Aorta (tissue), 5 donors: ENCODE results near the gene EHMT2. TPM values are rescaled to one million over a fixed set of nuclear protein-coding genes. Genes with fewer than 3 reads are reported as not detected.
A peak's percentile ranks its signal among the peaks of the same experiment; 100 is the strongest.
"Not testable (repeated sequence)": the region's sequence is repeated elsewhere in the genome, so short reads cannot be mapped to it uniquely, and the experiment has no call there.

Source experiments
- ATAC-seq: fragments of 200-7000 bp; cut with Tn5 transposase; one replicate; pipeline ENCODE4 v1.9.1; 2022; ENCODE audit warnings: moderate library complexity; ENCODE audit not compliant: low FRiP score
- DNase-seq, 2 donors: peaks; one replicate each; pipeline ENCODE4 v3.0.0-alpha.2; 2020
- H3K27ac ChIP-seq, 2 donors: one replicate each; pipeline ENCODE4 v1.5.1; 2013; ENCODE audit warnings: low read length in 2 of 2, mild to moderate bottlenecking in 2 of 2, moderate library complexity in 2 of 2, control low read depth in 1 of 2, inconsistent platforms in 1 of 2, low read depth in 1 of 2
- H3K27me3 ChIP-seq, 2 donors: one replicate each; pipeline ENCODE4 v1.6.1; 2013; ENCODE audit warnings: control low read depth in 1 of 2, low read length in 1 of 2, mild to moderate bottlenecking in 1 of 2, moderate library complexity in 1 of 2; ENCODE audit not compliant: insufficient read depth in 2 of 2, control insufficient read depth in 1 of 2
- H3K36me3 ChIP-seq, 2 donors: one replicate each; pipeline ENCODE4 v1.6.1; 2013; ENCODE audit warnings: control low read depth in 1 of 2, low read length in 1 of 2, mild to moderate bottlenecking in 1 of 2; ENCODE audit not compliant: insufficient read depth in 2 of 2, control insufficient read depth in 1 of 2
- H3K4me1 ChIP-seq, 2 donors: one replicate each; pipeline ENCODE4 v1.6.1; 2013; ENCODE audit warnings: low read length in 2 of 2, control low read depth in 1 of 2, mild to moderate bottlenecking in 1 of 2, moderate library complexity in 1 of 2; ENCODE audit not compliant: insufficient read depth in 2 of 2, control insufficient read depth in 1 of 2
- H3K4me3 ChIP-seq, 2 donors: one replicate each; pipeline ENCODE4 v1.5.1; 2013; ENCODE audit warnings: low read length in 2 of 2, control low read depth in 1 of 2, mild to moderate bottlenecking in 1 of 2
- H3K9me3 ChIP-seq: one replicate; pipeline ENCODE4 v1.6.1; 2013; ENCODE audit warnings: mild to moderate bottlenecking, low read length; ENCODE audit not compliant: control insufficient read depth
- WGBS, 2 donors: extraction: QIAGEN DNeasy Blood & Tissue Kit; methylation state at CpG; one replicate each; pipeline ENCODE4 v1.1.7; 2013; 5-methylcytosine and 5-hydroxymethylcytosine counted together
- intact Hi-C, 2 donors: fragments of 100-400 bp; cut with DNase I; formaldehyde crosslinking; loops; one replicate each; pipeline versions ENCODE4 v1.14.2 to v1.15.0; 2022
- polyA plus RNA-seq, 2 donors: library from polyadenylated mRNA; stranded (reverse); fragments of 200-250 nt; gene quantifications; one replicate each; pipeline ENCODE4 v1.2.3, GENCODE V29; 2013
- total RNA-seq, 2 donors: library from RNA; stranded (reverse); fragmentation: NEBNext Ultra II Directional; extraction: Animal tissue kit (Norgen Biotek cat#: 25700); gene quantifications; one replicate each; pipeline ENCODE4 v1.2.1, GENCODE V29; 2021
- donor health status: healthy with polysubstance abuse.
- donor health status: Bipolar disorder and iron deficiency.
- donor health status: DM: no; HTN: no; CAD: no.
- donor health status: DM: no; HTN: no; CAD: no.
- donor health status: DM: yes; HTN: yes; CAD: no.

EHMT2 gene
- total and polyA plus RNA-seq, 4 donors = 16.7 to 56.8 (median 32.0) TPM

DNA sequence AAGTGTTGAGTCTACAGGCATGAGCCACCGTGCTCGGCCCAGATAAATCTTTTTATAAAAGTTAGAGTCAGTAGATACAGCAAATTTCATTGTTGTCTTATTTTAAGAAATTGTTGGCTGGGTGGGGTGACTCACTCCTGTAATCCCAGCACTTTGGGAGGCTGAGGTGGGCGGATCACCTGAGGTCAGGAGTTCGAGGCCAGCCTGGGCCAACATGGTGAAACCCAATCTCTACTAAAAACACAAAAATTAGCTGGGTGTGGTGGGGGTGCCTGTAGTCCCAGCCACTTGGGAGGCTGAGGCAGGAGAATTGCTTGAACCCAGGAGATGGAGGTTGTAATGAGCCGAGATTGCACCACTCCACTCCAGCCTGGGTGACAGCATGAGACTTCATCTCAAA, 10.8 kb upstream of the EHMT2 start:
- H3K9me3 ChIP-seq, H3K4me1 ChIP-seq, H3K27ac ChIP-seq, H3K27me3 ChIP-seq, H3K36me3 ChIP-seq, ATAC-seq, DNase-seq, H3K4me3 ChIP-seq: not testable (repeated sequence)
- intact Hi-C loops = loop anchor here in 1 of 2 donors (10.0 kb wide), 1 partner anchor 267 kb away; the partner anchor contains the start of genes AGPAT1 and RNF5
- 83 to 84% methylated on average over 5 of the region's 5 CpGs for WGBS, 2 donors

DNA sequence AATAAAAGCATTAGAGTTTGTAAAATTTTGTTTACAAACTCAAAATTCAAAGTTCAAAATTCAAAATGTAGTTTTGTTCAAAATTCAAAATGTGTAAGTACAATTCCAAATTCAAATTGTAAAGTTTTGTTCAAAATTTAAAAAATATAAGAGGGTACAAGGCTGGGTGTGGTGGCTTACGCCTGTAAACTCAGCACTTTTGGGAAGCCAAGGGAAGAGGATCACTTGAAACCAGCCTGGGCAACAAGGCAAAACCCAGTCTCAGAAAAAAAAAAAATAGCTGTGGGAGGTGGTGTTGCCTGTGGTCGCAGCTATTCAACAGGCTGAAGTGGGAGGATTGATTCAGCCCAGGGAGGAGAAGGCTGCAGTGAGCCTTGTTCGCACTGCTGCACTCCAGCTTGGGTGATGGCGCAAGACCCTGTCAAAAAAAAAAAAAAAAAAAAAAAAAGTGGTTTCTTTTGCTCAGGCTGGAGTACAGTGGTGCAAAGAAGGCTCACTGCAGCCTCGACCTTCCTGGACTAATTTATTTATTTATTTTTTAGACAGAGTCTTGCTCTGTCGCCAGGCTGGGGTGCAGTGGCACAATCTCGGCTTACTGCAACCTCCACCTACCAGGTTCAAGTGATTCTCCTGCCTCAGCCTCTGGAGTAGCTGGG, 9.8 kb upstream of the EHMT2 start:
- H3K4me3 ChIP-seq = no peak overlapping the region
- intact Hi-C loops = loop anchor here in 1 of 2 donors (10.0 kb wide), 1 partner anchor 268 kb away; the partner anchor contains the start of genes AGPAT1 and RNF5
- no peaks in the 10 kb centered on the region for H3K27me3 ChIP-seq
- WGBS, 2 donors = 63 to 67% methylated on average over 7 of the region's 7 CpGs
- no peaks in the 10 kb centered on the region for H3K36me3 ChIP-seq
- no peaks in the 10 kb centered on the region for H3K4me1 ChIP-seq
- H3K9me3 ChIP-seq = no peaks in the 10 kb centered on the region
- DNase-seq (peak in 1 of 2 donors; percentile 46), ATAC-seq (no peak)
- no peak overlapping the region for H3K27ac ChIP-seq

DNA sequence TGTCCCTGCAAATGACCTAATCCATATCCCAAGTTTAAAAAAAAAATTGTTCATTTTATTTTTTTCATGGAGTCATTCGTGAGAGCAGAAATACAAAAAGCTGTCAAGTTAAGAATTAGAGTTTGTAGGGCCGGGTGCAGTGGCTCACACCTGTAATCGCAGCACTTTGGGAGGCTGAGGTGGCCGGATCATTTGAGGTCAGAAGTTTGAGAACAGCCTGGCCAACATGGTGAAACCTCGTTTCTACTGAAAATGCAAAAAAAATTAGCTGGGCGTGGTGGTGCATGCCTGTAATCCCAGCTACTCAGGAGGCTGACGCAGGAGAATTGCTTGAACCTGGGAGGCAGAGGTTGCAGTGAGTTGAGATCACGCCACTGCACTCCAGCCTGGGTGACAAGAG, 9.2 kb upstream of the EHMT2 start:
- not testable (repeated sequence) for ATAC-seq, H3K9me3 ChIP-seq, H3K4me1 ChIP-seq, H3K27me3 ChIP-seq, H3K4me3 ChIP-seq, H3K36me3 ChIP-seq, H3K27ac ChIP-seq
- 73 to 77% methylated on average over 8 of the region's 8 CpGs for WGBS, 2 donors
- intact Hi-C loops = loop anchor here in 1 of 2 donors (10.0 kb wide), 1 partner anchor 268 kb away; the partner anchor contains the start of genes AGPAT1 and RNF5
- peak in 1 of 2 donors; percentile 5 for DNase-seq

DNA sequence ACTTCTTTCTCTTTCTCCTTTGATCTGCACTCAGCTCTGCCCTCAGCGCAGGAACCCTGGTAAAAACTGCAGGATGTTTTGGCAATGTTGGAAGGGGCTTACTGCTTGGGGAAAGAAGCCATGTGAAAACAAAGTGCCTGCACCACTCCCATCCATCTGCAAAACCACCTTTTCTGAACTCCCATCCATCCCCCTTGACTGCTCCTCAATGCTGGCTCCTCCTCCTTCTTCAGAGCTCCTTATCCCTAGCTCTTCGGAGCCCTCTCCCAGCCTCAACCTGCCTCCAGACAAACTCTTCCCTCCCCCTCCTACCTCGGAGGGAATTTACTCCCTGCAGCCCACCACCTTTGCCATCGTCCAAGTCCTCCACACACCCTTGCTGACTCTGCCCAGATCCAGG, 8.6 kb upstream of the EHMT2 start:
- no peak for ATAC-seq
- H3K27me3 ChIP-seq = no peaks in the 10 kb centered on the region

DNA sequence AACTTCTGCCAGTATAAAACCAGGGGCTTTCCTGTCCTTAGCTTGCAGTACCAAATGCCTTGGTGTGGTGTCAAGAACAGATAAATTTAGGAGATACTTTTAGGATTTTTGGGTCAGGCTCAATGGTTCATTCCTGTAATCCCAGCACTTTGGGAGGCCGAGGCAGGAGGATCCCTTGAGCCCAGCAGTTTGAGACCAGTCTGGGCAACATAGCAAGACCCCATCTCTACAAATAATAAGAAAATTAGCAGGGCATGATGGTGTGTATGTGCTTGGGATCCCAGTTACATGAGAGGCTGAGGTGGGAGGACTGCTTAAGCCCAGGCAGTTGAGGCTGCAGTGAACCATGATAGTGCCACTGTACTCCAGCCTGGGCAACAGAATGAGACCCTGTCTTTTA, 7.5 kb upstream of the EHMT2 start:
- WGBS, 2 donors = 93 to 95% methylated on average over 1 of the region's 1 CpG
- no peaks in the 10 kb centered on the region for H3K4me1 ChIP-seq
- DNase-seq (no peak), ATAC-seq (no peak)
- no peaks in the 10 kb centered on the region for H3K9me3 ChIP-seq
- H3K36me3 ChIP-seq = no peaks in the 10 kb centered on the region
- no peak overlapping the region for H3K27ac ChIP-seq
- intact Hi-C loops = loop anchor here in 1 of 2 donors (10.0 kb wide), 1 partner anchor 270 kb away; the partner anchor contains the start of genes AGPAT1 and RNF5
- no peak overlapping the region for H3K4me3 ChIP-seq
- no peaks in the 10 kb centered on the region for H3K27me3 ChIP-seq

More for the DNA sequence above, 8.6 kb upstream of the EHMT2 start:
- intact Hi-C loops = loop anchor here in 1 of 2 donors (10.0 kb wide), 1 partner anchor 269 kb away; the partner anchor contains the start of genes AGPAT1 and RNF5
- DNase-seq = peak in 1 of 2 donors; percentile 31
- no peak overlapping the region for H3K27ac ChIP-seq
- H3K36me3 ChIP-seq = no peaks in the 10 kb centered on the region
- WGBS, 2 donors = 18 to 20% methylated on average over 4 of the region's 4 CpGs
- H3K4me1 ChIP-seq = no peaks in the 10 kb centered on the region
- H3K4me3 ChIP-seq = no peak overlapping the region
- H3K9me3 ChIP-seq = no peaks in the 10 kb centered on the region

DNA sequence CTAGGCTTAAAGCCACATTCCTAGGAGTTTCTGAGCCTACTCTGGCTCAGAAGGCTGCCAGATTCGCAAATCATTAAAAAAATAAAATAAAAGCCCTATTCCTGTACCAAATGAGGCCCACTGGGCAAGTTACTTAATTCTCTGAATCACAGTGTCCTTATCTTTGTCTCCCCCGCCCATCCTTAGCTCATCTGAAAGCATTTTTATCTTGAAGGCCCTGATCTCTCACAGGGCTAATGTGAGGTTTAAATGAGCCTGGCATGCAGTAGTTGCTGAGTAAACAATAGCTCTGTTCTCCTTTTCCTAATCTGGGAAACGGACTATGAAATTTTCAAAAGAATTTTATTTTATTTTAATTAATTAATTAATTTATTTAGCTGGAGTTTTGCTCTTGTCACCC, 6.5 kb upstream of the EHMT2 start:
- Histone ChIP-seq H3K36me3 (no peaks in the 10 kb centered on the region), H3K4me3 (no peak overlapping the region), H3K27me3 (no peaks in the 10 kb centered on the region), H3K27ac (no peak overlapping the region), H3K9me3 (no peaks in the 10 kb centered on the region), H3K4me1 (no peaks in the 10 kb centered on the region)
- ATAC-seq (no peak), DNase-seq (no peak)
- intact Hi-C loops = loop anchor here (5.0 to 10.0 kb wide), 3 partner anchors 43 to 271 kb away; partner anchors contain the start of genes AGPAT1 (in 1 of the 2), CFB (in 1 of the 2) and RNF5 (in 1 of the 2)
- WGBS, 2 donors = 66 to 85% methylated on average over 3 of the region's 3 CpGs

DNA sequence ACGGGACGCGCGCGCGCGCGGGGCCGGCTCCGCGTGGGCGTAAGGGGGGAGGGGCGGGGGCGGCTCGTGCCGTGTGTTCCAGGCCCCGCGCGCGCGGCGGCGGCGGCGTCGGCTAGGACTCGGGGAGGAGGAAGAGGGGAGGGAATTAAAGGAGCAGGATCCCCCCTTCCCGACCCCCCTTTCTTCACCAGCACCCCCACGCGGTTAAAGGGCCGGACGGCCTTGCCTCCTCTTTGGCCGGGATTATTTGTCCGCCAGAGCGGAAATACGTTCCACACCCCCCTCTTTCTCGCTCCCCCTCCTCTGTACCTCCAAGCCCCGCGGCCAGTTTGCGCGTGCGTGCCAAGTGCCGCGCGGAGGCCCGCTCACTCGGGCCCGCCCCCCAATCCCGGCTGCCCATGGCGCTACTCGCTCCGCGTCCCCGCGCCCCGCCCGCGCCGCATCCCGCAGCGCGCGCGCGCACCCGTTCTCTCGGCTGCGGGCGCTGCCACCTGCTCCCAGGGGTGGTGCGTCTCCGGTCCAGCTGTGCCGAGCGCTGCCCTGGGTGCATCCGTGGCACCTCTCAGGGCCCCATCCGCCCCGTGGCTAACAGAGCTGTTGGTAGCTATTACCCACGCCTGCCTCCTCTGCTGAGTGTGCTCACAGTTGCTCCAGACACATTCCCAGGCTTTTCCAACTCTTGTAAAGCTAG, 4.6 kb upstream of the EHMT2 start, which contains the start of gene ZBTB12:
TSS of gene ZBTB12 (minus strand) at position 134 of the 691 bp plus-strand sequence. CDS start 781 bp downstream, outside the sequence.
- intact Hi-C loops = loop anchor here (5.0 to 10.0 kb wide), 3 partner anchors 45 to 273 kb away; partner anchors contain the start of genes AGPAT1 (in 1 of the 2), CFB (in 1 of the 2) and RNF5 (in 1 of the 2)

DNA sequence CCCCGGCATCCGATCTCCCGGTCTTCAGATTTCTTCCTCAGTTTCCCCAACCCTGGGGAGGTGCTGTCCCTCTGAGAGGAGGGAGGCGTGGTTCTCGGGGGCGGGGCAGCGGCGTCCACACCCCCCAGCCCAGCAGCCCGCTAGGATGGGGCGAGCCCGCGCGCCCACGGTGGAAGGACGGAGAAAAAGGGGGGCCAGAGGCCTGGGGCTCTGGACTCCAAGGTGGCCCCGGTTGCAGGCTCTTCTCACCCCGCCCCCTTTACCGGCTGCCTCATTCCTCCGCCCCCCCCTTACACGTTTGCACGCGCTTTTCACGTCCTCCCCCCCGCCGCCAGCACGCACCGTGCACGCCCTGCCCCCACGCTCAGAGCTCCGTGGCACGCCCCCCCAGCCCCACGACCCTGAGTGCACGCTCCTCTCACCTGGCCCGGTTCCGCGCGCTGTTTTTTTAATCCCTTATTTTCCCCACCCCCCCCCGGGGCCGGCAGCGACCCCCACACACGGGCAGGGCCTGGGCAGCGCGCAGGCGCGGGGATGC, 4.0 kb upstream of the EHMT2 start:
- Histone ChIP-seq H3K9me3 (no peaks in the 10 kb centered on the region), H3K4me1 (no peaks in the 10 kb centered on the region), H3K27ac (peak overlapping the region in 1 of 2 donors; percentile 21), H3K4me3 (peak overlapping the region; percentile 79 to 87), H3K36me3 (no peaks in the 10 kb centered on the region), H3K27me3 (no peaks in the 10 kb centered on the region)
- 0 to 1% methylated on average over 23 to 45 of the region's 45 CpGs for WGBS, 2 donors
- intact Hi-C loops = loop anchor here (5.0 to 10.0 kb wide), 3 partner anchors 46 to 273 kb away; partner anchors contain the start of genes AGPAT1 (in 1 of the 2), CFB (in 1 of the 2) and RNF5 (in 1 of the 2)
- DNase-seq (peak; percentile 79 to 90), ATAC-seq (peak; percentile 53)

More for the DNA sequence above, 4.6 kb upstream of the EHMT2 start, which contains the start of gene ZBTB12:
- H3K4me1 ChIP-seq = no peaks in the 10 kb centered on the region
- DNase-seq (peak; percentile 93 to 95), ATAC-seq (peak; percentile 89)
- H3K4me3 ChIP-seq = peak within 1 kb of the TSS; percentile 79 to 87
- 0% methylated on average over 39 to 77 of the region's 77 CpGs for WGBS, 2 donors
- H3K36me3 ChIP-seq = no peaks in the 10 kb centered on the region
- no peaks in the 10 kb centered on the region for H3K27me3 ChIP-seq
- peak within 1 kb of the TSS in 1 of 2 donors; percentile 56 for H3K27ac ChIP-seq
- no peaks in the 10 kb centered on the region for H3K9me3 ChIP-seq
